Measurements from ENCODE around the gene PCP4. TPM values are rescaled to one million over a fixed set of nuclear protein-coding genes. Genes with fewer than 3 reads are reported as not detected.

The PCP4 gene
- total RNA-seq, 1 experiment from 2014 or later, result 1.6 TPM

DNA sequence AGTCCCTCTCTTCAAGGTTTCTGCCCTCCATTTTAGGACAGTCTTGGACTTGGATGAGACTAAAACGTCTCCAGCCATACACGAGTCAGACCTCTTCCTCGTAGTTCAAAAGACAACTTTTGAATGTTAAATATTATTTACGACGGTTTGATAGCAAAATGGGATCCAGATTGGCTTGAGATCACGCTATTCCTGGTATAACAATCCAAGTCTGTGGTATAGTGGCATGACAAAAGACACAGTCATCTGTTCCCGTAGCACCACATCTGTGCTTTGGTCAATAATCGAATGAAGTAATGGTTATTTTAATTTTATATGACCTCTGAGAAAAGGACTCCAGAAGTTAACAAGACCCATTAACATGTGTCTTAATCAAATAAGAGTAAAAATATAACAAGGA lies 7.0 kb downstream of the PCP4 start:
- ChIA-PET POLR2A (no interaction called here), CTCF (interaction anchor here (1.6 kb wide), 1 partner anchor 20 kb away, joined by 6 read pairs; no protein-coding TSS in a partner anchor)
- 0 out of 2 replicates have a peak, but pooled peaks cover 4% of the 10 kb centered on the region for H3K4me1 Mint-ChIP-seq
- no peak for TF ChIP-seq PRRX2 (CRISPR knock-in tag; IDR thresholded peaks at IDR 0.05)
- TF ChIP-seq, protein P1, sequence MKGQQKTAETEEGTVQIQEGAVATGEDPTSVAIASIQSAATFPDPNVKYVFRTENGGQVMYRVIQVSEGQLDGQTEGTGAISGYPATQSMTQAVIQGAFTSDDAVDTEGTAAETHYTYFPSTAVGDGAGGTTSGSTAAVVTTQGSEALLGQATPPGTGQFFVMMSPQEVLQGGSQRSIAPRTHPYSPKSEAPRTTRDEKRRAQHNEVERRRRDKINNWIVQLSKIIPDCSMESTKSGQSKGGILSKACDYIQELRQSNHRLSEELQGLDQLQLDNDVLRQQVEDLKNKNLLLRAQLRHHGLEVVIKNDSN (CRISPR knock-in tag; IDR thresholded peaks at IDR 0.05), result no peak
- no peak for TF ChIP-seq MYBL2 (CRISPR knock-in tag; IDR thresholded peaks at IDR 0.05)
- H3K27me3 Mint-ChIP-seq (ENCODE audit: low read depth), result no peaks in the 10 kb centered on the region
- ATAC-seq (no peak), DNase-seq (ENCODE audit: low spot score) (no peak)
- H3K4me3 Mint-ChIP-seq, result no peak overlapping the region
- H3K27ac Mint-ChIP-seq, result no peak overlapping the region
- no peaks in the 10 kb centered on the region for H3K36me3 Mint-ChIP-seq
- no peaks in the 10 kb centered on the region for H3K9me3 Mint-ChIP-seq

DNA sequence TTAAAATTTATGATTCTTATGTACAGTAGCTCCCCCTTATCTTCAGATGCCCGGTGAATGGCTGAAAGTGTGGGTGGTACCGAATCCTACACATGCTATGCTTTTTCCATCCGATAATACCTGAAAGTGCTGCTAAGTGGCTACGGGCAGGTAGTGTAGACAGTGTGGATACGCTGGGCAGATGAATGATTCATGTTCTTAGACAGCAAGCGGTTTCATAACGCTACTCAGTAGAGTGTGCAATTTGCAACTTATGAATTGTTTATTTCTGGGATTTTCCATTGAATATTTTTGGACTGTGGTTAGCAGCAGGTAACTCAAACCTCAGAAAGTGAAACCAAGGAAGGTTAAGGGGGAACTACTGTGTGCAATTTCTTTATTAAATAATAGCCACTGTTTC lies 7.5 kb downstream of the PCP4 start:
- TF ChIP-seq NFYB (CRISPR knock-in tag; conservative IDR thresholded peaks at IDR 0.05; ENCODE audit: low read depth) (no peak), JAZF1 (CRISPR knock-in tag; IDR thresholded peaks at IDR 0.05) (no peak), SP1 (CRISPR knock-in tag; conservative IDR thresholded peaks at IDR 0.05) (no peak), ZNF138 (CRISPR knock-in tag; conservative IDR thresholded peaks at IDR 0.05) (no peak), ZNF232 (CRISPR knock-in tag; IDR thresholded peaks at IDR 0.05) (no peak), GRHL2 (CRISPR knock-in tag; IDR thresholded peaks at IDR 0.05; ENCODE audit: insufficient replicate concordance, severe bottlenecking) (no peak), FOXK1 (CRISPR knock-in tag; IDR thresholded peaks at IDR 0.05) (no peak), FOXJ3 (CRISPR knock-in tag; IDR thresholded peaks at IDR 0.05; ENCODE audit: borderline replicate concordance) (no peak), CREB1 (CRISPR knock-in tag; IDR thresholded peaks at IDR 0.05) (no peak), RELA (CRISPR knock-in tag; IDR thresholded peaks at IDR 0.05; ENCODE audit: borderline replicate concordance) (no peak), ETV6 (CRISPR knock-in tag; IDR thresholded peaks at IDR 0.05) (no peak), NR3C1 (CRISPR knock-in tag; conservative IDR thresholded peaks at IDR 0.05; ENCODE audit: low read depth) (no peak)
- TF ChIP-seq, protein P2, sequence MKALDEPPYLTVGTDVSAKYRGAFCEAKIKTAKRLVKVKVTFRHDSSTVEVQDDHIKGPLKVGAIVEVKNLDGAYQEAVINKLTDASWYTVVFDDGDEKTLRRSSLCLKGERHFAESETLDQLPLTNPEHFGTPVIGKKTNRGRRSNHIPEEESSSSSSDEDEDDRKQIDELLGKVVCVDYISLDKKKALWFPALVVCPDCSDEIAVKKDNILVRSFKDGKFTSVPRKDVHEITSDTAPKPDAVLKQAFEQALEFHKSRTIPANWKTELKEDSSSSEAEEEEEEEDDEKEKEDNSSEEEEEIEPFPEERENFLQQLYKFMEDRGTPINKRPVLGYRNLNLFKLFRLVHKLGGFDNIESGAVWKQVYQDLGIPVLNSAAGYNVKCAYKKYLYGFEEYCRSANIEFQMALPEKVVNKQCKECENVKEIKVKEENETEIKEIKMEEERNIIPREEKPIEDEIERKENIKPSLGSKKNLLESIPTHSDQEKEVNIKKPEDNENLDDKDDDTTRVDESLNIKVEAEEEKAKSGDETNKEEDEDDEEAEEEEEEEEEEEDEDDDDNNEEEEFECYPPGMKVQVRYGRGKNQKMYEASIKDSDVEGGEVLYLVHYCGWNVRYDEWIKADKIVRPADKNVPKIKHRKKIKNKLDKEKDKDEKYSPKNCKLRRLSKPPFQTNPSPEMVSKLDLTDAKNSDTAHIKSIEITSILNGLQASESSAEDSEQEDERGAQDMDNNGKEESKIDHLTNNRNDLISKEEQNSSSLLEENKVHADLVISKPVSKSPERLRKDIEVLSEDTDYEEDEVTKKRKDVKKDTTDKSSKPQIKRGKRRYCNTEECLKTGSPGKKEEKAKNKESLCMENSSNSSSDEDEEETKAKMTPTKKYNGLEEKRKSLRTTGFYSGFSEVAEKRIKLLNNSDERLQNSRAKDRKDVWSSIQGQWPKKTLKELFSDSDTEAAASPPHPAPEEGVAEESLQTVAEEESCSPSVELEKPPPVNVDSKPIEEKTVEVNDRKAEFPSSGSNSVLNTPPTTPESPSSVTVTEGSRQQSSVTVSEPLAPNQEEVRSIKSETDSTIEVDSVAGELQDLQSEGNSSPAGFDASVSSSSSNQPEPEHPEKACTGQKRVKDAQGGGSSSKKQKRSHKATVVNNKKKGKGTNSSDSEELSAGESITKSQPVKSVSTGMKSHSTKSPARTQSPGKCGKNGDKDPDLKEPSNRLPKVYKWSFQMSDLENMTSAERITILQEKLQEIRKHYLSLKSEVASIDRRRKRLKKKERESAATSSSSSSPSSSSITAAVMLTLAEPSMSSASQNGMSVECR (CRISPR knock-in tag; IDR thresholded peaks at IDR 0.05; ENCODE audit: borderline replicate concordance), result no peak
- TF ChIP-seq, protein P3, sequence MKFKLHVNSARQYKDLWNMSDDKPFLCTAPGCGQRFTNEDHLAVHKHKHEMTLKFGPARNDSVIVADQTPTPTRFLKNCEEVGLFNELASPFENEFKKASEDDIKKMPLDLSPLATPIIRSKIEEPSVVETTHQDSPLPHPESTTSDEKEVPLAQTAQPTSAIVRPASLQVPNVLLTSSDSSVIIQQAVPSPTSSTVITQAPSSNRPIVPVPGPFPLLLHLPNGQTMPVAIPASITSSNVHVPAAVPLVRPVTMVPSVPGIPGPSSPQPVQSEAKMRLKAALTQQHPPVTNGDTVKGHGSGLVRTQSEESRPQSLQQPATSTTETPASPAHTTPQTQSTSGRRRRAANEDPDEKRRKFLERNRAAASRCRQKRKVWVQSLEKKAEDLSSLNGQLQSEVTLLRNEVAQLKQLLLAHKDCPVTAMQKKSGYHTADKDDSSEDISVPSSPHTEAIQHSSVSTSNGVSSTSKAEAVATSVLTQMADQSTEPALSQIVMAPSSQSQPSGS (CRISPR knock-in tag; IDR thresholded peaks at IDR 0.05; ENCODE audit: borderline replicate concordance, low read depth), result no peak
- TF ChIP-seq, protein P4, sequence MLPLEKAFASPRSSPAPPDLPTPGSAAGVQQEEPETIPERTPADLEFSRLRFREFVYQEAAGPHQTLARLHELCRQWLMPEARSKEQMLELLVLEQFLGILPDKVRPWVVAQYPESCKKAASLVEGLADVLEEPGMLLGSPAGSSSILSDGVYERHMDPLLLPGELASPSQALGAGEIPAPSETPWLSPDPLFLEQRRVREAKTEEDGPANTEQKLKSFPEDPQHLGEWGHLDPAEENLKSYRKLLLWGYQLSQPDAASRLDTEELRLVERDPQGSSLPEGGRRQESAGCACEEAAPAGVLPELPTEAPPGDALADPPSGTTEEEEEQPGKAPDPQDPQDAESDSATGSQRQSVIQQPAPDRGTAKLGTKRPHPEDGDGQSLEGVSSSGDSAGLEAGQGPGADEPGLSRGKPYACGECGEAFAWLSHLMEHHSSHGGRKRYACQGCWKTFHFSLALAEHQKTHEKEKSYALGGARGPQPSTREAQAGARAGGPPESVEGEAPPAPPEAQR (CRISPR knock-in tag; IDR thresholded peaks at IDR 0.05), result no peak
- TF ChIP-seq, protein P5, sequence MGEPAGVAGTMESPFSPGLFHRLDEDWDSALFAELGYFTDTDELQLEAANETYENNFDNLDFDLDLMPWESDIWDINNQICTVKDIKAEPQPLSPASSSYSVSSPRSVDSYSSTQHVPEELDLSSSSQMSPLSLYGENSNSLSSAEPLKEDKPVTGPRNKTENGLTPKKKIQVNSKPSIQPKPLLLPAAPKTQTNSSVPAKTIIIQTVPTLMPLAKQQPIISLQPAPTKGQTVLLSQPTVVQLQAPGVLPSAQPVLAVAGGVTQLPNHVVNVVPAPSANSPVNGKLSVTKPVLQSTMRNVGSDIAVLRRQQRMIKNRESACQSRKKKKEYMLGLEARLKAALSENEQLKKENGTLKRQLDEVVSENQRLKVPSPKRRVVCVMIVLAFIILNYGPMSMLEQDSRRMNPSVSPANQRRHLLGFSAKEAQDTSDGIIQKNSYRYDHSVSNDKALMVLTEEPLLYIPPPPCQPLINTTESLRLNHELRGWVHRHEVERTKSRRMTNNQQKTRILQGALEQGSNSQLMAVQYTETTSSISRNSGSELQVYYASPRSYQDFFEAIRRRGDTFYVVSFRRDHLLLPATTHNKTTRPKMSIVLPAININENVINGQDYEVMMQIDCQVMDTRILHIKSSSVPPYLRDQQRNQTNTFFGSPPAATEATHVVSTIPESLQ (CRISPR knock-in tag; IDR thresholded peaks at IDR 0.05), result no peak
- TF ChIP-seq, protein P6, sequence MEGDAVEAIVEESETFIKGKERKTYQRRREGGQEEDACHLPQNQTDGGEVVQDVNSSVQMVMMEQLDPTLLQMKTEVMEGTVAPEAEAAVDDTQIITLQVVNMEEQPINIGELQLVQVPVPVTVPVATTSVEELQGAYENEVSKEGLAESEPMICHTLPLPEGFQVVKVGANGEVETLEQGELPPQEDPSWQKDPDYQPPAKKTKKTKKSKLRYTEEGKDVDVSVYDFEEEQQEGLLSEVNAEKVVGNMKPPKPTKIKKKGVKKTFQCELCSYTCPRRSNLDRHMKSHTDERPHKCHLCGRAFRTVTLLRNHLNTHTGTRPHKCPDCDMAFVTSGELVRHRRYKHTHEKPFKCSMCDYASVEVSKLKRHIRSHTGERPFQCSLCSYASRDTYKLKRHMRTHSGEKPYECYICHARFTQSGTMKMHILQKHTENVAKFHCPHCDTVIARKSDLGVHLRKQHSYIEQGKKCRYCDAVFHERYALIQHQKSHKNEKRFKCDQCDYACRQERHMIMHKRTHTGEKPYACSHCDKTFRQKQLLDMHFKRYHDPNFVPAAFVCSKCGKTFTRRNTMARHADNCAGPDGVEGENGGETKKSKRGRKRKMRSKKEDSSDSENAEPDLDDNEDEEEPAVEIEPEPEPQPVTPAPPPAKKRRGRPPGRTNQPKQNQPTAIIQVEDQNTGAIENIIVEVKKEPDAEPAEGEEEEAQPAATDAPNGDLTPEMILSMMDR (IDR thresholded peaks at IDR 0.05), result no peak
- TF ChIP-seq, protein P7, sequence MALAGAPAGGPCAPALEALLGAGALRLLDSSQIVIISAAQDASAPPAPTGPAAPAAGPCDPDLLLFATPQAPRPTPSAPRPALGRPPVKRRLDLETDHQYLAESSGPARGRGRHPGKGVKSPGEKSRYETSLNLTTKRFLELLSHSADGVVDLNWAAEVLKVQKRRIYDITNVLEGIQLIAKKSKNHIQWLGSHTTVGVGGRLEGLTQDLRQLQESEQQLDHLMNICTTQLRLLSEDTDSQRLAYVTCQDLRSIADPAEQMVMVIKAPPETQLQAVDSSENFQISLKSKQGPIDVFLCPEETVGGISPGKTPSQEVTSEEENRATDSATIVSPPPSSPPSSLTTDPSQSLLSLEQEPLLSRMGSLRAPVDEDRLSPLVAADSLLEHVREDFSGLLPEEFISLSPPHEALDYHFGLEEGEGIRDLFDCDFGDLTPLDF (CRISPR knock-in tag; IDR thresholded peaks at IDR 0.05), result no peak
- TF ChIP-seq, protein P1 (CRISPR knock-in tag; IDR thresholded peaks at IDR 0.05), result no peak
- DNase-seq (ENCODE audit: low spot score) (no peak), ATAC-seq (no peak)
- no peak overlapping the region for H3K27ac Mint-ChIP-seq
- H3K27me3 Mint-ChIP-seq (ENCODE audit: low read depth), result no peaks in the 10 kb centered on the region
- ChIA-PET CTCF (no interaction called here), POLR2A (no interaction called here)
- H3K4me1 Mint-ChIP-seq, result 0 out of 2 replicates have a peak, but pooled peaks cover 4% of the 10 kb centered on the region
- no peak overlapping the region for H3K4me3 Mint-ChIP-seq
- no peaks in the 10 kb centered on the region for H3K36me3 Mint-ChIP-seq
- H3K9me3 Mint-ChIP-seq, result no peaks in the 10 kb centered on the region
